Small intestine (tissue), 7 donors: ENCODE measurements around the gene FUT6. TPM values are rescaled to one million over a fixed set of nuclear protein-coding genes. Genes with fewer than 3 reads are reported as not detected.

Experiments
- DNase-seq, 2 donors: peaks; one replicate each; pipeline versions ENCODE4 v3.0.0 to v3.0.0-alpha.2; 2013
- FAIRE-seq: peaks from 2 replicates; lab custom pipeline; 2012; peaks lifted over from hg19 to GRCh38; lab: Jason Lieb, UNC
- H3K27ac ChIP-seq, 3 donors: one replicate each; pipeline ENCODE4 v1.5.1; 2013; ENCODE audit warnings: low read length in 2 of 3, mild to moderate bottlenecking in 2 of 3, control low read depth in 1 of 3, inconsistent platforms in 1 of 3, low read depth in 1 of 3, moderate library complexity in 1 of 3
- H3K27me3 ChIP-seq, 3 donors: one replicate each; pipeline ENCODE4 v1.6.1; 2013; ENCODE audit warnings: low read length in 3 of 3, inconsistent platforms in 1 of 3; ENCODE audit not compliant: control insufficient read depth in 3 of 3, insufficient read depth in 3 of 3
- H3K36me3 ChIP-seq, 3 donors: one replicate each; pipeline ENCODE4 v1.6.1; 2013; ENCODE audit warnings: low read length in 3 of 3, inconsistent platforms in 1 of 3, low read depth in 1 of 3, mild to moderate bottlenecking in 1 of 3, moderate library complexity in 1 of 3; ENCODE audit not compliant: control insufficient read depth in 3 of 3, insufficient read depth in 2 of 3
- H3K4me1 ChIP-seq, 3 donors: one replicate each; pipeline ENCODE4 v1.6.1; 2013; ENCODE audit warnings: low read length in 2 of 3, inconsistent platforms in 1 of 3, low read depth in 1 of 3, mild to moderate bottlenecking in 1 of 3, moderate library complexity in 1 of 3; ENCODE audit not compliant: control insufficient read depth in 3 of 3, insufficient read depth in 2 of 3
- H3K4me3 ChIP-seq, 3 donors: one replicate each; pipeline ENCODE4 v1.5.1; 2013; ENCODE audit warnings: low read length in 3 of 3, control low read depth in 1 of 3, inconsistent platforms in 1 of 3, low read depth in 1 of 3, mild to moderate bottlenecking in 1 of 3, moderate library complexity in 1 of 3
- H3K9me3 ChIP-seq, 2 donors: one replicate each; pipeline ENCODE4 v1.6.1; 2013; ENCODE audit warnings: low read depth in 1 of 2, low read length in 1 of 2; ENCODE audit not compliant: control insufficient read depth in 2 of 2, insufficient read depth in 1 of 2
- WGBS, 3 donors: extraction: QIAGEN DNeasy Blood & Tissue Kit; methylation state at CpG; one replicate each; pipeline ENCODE4 v1.1.7; 2013; 5-methylcytosine and 5-hydroxymethylcytosine counted together
- polyA plus RNA-seq, 4 donors: library from polyadenylated mRNA; stranded (reverse) in 3 of 4; unstranded in 1 of 4; fragments of 200-250 nt in 3 of 4; fragments of 120-200 nt in 1 of 4; gene quantifications; one replicate each; pipeline versions ENCODE4 v1.2.1 to v1.2.3, GENCODE V29; 2013
- donor health status: healthy with polysubstance abuse.
- donor health status: control.
- donor health status: control.
- donor health status: Bipolar disorder and iron deficiency.
- donor health status: healthy.

FUT6 gene
- polyA plus RNA-seq, 4 donors = 1.2 to 34.6 (median 23.2) TPM

DNA sequence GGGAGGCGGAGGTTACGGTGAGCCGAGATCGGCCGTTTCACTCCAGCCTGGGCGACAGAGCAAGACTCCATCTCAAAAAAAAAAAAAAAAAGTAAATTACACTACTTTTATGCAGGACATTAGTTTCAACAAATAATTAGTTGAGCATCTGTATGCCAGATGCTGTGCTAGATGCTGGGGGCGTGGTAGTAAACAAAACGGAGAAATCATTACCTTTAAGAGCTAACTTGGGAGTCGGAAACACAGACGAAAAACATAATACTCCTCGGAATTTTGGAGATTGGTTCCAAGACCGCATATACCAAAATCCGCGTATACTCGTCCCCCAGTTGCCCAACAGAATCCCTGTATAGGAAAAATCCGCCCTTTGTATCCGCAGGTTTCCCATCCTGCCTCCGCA is 47.3 kb downstream of the FUT6 start:
- 95 to 97% (median 97%) methylated on average over 18 of the region's 18 CpGs for WGBS, 3 donors
- Histone ChIP-seq H3K36me3 (peaks cover 15 to 31% (median 16%) of the 10 kb centered on the region in 3 donors), H3K9me3 (peaks cover 0 to 8% of the 10 kb centered on the region in 2 donors), H3K27ac (no peak overlapping the region), H3K4me3 (no peak overlapping the region), H3K4me1 (peaks cover 2 to 6% (median 4%) of the 10 kb centered on the region in 3 donors), H3K27me3 (no peaks in the 10 kb centered on the region)
- DNase-seq (peak in 1 of 2 donors; percentile 1), FAIRE-seq (no peak)

- DNase-seq = peak; percentile 98
- H3K27ac ChIP-seq = peak within 1 kb of the TSS; percentile 89 to 96 (median 95)
- 11 to 13% (median 11%) methylated on average over 62 to 72 of the region's 72 CpGs for WGBS, 3 donors
- peaks cover 20 to 45% (median 22%) of the 10 kb centered on the region in 3 donors for H3K36me3 ChIP-seq
- H3K27me3 ChIP-seq = no peaks in the 10 kb centered on the region
- H3K4me3 ChIP-seq = peak within 1 kb of the TSS; percentile 51 to 80 (median 71)
- peaks cover 2 to 6% (median 4%) of the 10 kb centered on the region in 3 donors for H3K4me1 ChIP-seq
- H3K9me3 ChIP-seq = peaks cover 0 to 8% of the 10 kb centered on the region in 2 donors
- FAIRE-seq = no peak
Observed at GRCh38 chr19:5790559-5791520, 48.7 kb downstream of the FUT6 start, which contains the start of gene DUS3L. DUS3L (minus strand) TSS chr19:5791163; CDS start chr19:5791141, 22 bp downstream.

DNA sequence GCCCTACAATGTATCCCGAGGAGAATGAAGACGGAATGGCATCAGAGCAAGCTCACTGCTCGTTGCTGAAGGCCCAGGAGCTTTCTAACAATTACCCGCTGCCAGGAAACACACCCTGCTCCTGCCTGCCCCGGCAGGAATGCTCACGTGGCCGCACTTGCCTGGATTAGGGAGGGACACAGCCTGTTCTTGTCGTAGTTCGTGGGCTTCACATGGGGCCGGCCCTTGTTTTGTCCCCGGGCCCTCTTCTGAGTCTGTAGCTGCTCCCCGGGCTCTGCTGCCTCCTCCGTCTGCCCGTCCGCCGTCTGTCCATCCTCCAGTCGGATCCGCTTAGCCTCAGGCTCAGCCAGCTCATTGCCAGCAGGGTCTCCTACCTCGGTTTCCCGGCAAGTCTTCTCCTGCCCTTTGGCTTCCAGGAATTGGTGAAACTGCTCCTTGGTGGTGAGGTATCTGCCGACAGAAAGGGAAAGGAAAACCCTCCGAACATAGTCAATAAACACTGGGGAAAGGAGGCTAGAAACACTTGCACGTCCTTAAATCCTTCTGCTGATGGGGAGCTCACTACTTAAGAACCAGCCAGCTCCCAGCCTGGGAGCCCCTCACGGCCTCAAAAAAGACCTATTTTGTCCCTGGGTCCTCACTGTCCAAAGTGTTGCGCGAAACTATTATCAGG is 49.5 kb downstream of the FUT6 start:
- peaks cover 2 to 6% (median 4%) of the 10 kb centered on the region in 3 donors for H3K4me1 ChIP-seq
- no peak for DNase-seq
- WGBS, 3 donors = 75 to 78% (median 75%) methylated on average over 26 of the region's 26 CpGs
- no peak for FAIRE-seq
- H3K4me3 ChIP-seq = peak overlapping the region in 2 of 3 donors; percentile 71 to 80
- H3K36me3 ChIP-seq = peaks cover 22 to 53% (median 24%) of the 10 kb centered on the region in 3 donors
- peak overlapping the region; percentile 28 to 96 (median 95) for H3K27ac ChIP-seq
- H3K27me3 ChIP-seq = no peaks in the 10 kb centered on the region
- peaks cover 0 to 8% of the 10 kb centered on the region in 2 donors for H3K9me3 ChIP-seq

GRCh38 chr19:5789351-5789761 is 50.1 kb downstream of the FUT6 start:
- no peak for FAIRE-seq
- H3K4me3 ChIP-seq = no peak overlapping the region
- no peak overlapping the region for H3K27ac ChIP-seq

GRCh38 chr19:5788422-5788821 is 51.1 kb downstream of the FUT6 start:
- WGBS, 3 donors = 94 to 98% (median 98%) methylated on average over 4 to 5 of the region's 5 CpGs
- Histone ChIP-seq H3K4me1 (peaks cover 2 to 6% (median 4%) of the 10 kb centered on the region in 3 donors), H3K27ac (no peak overlapping the region), H3K4me3 (no peak overlapping the region), H3K36me3 (peaks cover 22 to 68% (median 27%) of the 10 kb centered on the region in 3 donors), H3K9me3 (peaks cover 0 to 8% of the 10 kb centered on the region in 2 donors), H3K27me3 (no peaks in the 10 kb centered on the region)
- FAIRE-seq (no peak), DNase-seq (peak in 1 of 2 donors; percentile 0)

More at GRCh38 chr19:5789351-5789761, 50.1 kb downstream of the FUT6 start:
- 93 to 97% (median 96%) methylated on average over 23 to 39 of the region's 39 CpGs for WGBS, 3 donors
- Histone ChIP-seq H3K4me1 (peaks cover 2 to 6% (median 4%) of the 10 kb centered on the region in 3 donors), H3K36me3 (peaks cover 22 to 60% (median 27%) of the 10 kb centered on the region in 3 donors), H3K9me3 (peaks cover 0 to 8% of the 10 kb centered on the region in 2 donors), H3K27me3 (no peaks in the 10 kb centered on the region)
- peak in 1 of 2 donors; percentile 1 for DNase-seq

- H3K27me3 ChIP-seq = no peaks in the 10 kb centered on the region
- FAIRE-seq (no peak), DNase-seq (peak in 1 of 2 donors; percentile 0)
- WGBS, 3 donors = 93% methylated on average over 28 to 39 of the region's 39 CpGs
- no peak overlapping the region for H3K4me3 ChIP-seq
- peaks cover 2 to 6% (median 4%) of the 10 kb centered on the region in 3 donors for H3K4me1 ChIP-seq
- peaks cover 0 to 8% of the 10 kb centered on the region in 2 donors for H3K9me3 ChIP-seq
- H3K36me3 ChIP-seq = peaks cover 22 to 74% (median 27%) of the 10 kb centered on the region in 3 donors
- H3K27ac ChIP-seq = no peak overlapping the region
Observed at GRCh38 chr19:5787409-5788182, 51.9 kb downstream of the FUT6 start.

GRCh38 chr19:5786593-5787408 is 52.7 kb downstream of the FUT6 start:
- DNase-seq = peak in 1 of 2 donors; percentile 0

More at GRCh38 chr19:5786593-5787408, 52.7 kb downstream of the FUT6 start:
- Histone ChIP-seq H3K9me3 (peaks cover 0 to 5% of the 10 kb centered on the region in 2 donors), H3K36me3 (peaks cover 22 to 77% (median 27%) of the 10 kb centered on the region in 3 donors), H3K4me1 (peaks cover 2 to 6% (median 4%) of the 10 kb centered on the region in 3 donors), H3K27me3 (no peaks in the 10 kb centered on the region), H3K27ac (no peak overlapping the region), H3K4me3 (no peak overlapping the region)
- WGBS, 3 donors = 91 to 92% (median 92%) methylated on average over 42 to 44 of the region's 44 CpGs
- no peak for FAIRE-seq
